ENCODE results near the gene HUWE1.
A peak's percentile ranks its signal among the peaks of the same experiment; 100 is the strongest.
"Not testable (repeated sequence)": the region's sequence is repeated elsewhere in the genome, so short reads cannot be mapped to it uniquely, and the experiment has no call there.

Gene HUWE1, protein sequence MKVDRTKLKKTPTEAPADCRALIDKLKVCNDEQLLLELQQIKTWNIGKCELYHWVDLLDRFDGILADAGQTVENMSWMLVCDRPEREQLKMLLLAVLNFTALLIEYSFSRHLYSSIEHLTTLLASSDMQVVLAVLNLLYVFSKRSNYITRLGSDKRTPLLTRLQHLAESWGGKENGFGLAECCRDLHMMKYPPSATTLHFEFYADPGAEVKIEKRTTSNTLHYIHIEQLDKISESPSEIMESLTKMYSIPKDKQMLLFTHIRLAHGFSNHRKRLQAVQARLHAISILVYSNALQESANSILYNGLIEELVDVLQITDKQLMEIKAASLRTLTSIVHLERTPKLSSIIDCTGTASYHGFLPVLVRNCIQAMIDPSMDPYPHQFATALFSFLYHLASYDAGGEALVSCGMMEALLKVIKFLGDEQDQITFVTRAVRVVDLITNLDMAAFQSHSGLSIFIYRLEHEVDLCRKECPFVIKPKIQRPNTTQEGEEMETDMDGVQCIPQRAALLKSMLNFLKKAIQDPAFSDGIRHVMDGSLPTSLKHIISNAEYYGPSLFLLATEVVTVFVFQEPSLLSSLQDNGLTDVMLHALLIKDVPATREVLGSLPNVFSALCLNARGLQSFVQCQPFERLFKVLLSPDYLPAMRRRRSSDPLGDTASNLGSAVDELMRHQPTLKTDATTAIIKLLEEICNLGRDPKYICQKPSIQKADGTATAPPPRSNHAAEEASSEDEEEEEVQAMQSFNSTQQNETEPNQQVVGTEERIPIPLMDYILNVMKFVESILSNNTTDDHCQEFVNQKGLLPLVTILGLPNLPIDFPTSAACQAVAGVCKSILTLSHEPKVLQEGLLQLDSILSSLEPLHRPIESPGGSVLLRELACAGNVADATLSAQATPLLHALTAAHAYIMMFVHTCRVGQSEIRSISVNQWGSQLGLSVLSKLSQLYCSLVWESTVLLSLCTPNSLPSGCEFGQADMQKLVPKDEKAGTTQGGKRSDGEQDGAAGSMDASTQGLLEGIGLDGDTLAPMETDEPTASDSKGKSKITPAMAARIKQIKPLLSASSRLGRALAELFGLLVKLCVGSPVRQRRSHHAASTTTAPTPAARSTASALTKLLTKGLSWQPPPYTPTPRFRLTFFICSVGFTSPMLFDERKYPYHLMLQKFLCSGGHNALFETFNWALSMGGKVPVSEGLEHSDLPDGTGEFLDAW (N-terminal part only)

GRCh38 chrX:53686151-53686885, at the start of gene HUWE1:
HUWE1 (minus strand) TSS chrX:53686719; CDS start chrX:53654107, 32,612 bp downstream.
- DNase-seq (ENCODE audit: extremely low read depth, low read depth), result no peak
- peak within 1 kb of the TSS; percentile 74 for H3K4me3 ChIP-seq (replicated peaks; ENCODE audit: low read depth, low read length)
- TF ChIP-seq, protein P1, sequence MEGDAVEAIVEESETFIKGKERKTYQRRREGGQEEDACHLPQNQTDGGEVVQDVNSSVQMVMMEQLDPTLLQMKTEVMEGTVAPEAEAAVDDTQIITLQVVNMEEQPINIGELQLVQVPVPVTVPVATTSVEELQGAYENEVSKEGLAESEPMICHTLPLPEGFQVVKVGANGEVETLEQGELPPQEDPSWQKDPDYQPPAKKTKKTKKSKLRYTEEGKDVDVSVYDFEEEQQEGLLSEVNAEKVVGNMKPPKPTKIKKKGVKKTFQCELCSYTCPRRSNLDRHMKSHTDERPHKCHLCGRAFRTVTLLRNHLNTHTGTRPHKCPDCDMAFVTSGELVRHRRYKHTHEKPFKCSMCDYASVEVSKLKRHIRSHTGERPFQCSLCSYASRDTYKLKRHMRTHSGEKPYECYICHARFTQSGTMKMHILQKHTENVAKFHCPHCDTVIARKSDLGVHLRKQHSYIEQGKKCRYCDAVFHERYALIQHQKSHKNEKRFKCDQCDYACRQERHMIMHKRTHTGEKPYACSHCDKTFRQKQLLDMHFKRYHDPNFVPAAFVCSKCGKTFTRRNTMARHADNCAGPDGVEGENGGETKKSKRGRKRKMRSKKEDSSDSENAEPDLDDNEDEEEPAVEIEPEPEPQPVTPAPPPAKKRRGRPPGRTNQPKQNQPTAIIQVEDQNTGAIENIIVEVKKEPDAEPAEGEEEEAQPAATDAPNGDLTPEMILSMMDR (IDR thresholded peaks at IDR 0.05; ENCODE audit: low read depth, low read length, missing control alignments), result no peak

DNA sequence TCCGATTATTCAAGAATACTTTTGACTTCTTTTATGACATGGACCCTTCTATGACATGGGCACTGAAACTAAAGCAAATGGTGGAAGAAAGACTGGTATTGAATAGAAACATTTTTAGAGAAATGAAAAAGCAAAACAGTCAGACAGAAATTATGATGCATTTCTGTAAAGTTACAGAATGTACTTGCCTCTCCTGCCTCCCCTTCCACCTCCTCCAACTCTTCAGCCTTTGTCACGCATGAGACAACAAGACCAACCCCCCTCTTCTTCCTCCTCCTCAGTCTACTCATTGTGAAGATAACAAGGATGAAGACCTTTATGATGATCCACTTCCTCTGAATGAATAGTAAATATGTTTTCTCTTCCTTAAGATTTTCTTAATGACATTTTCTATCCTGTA, 46.3 kb upstream of the HUWE1 start:
- TF ChIP-seq, protein P1 (IDR thresholded peaks at IDR 0.05; ENCODE audit: low read depth, low read length, missing control alignments), result no peak

GRCh38 chrX:53729751-53730150, 43.2 kb upstream of the HUWE1 start:
- no peak overlapping the region for H3K4me3 ChIP-seq (replicated peaks; ENCODE audit: low read depth, low read length)
- TF ChIP-seq, protein P1 (IDR thresholded peaks at IDR 0.05; ENCODE audit: low read depth, low read length, missing control alignments), result no peak
- DNase-seq (ENCODE audit: extremely low read depth, low read depth), result no peak

More for the DNA sequence above, 46.3 kb upstream of the HUWE1 start:
- no peak overlapping the region for H3K4me3 ChIP-seq (replicated peaks; ENCODE audit: low read depth, low read length)
- no peak for DNase-seq (ENCODE audit: extremely low read depth, low read depth)

DNA sequence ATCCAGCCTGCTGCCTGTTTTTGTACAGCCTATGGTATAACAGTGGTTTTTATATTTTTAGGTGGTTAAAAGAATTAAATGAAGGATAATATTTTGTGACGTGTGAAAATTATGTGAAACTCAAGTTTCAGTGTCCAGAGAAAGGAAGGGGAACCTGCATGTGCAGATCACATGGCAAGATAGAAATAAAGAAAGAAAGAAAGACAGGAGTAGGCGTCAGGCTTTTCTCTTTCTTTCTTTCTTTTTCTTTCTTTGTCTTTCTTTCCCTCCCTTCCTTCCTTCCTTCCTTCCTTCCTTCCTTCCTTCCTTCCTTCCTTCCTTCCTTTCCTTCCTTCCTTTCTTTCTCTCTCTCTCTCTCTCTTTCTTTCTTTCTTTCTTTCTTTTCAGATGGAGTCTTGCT, 42.0 kb upstream of the HUWE1 start:
- TF ChIP-seq, protein P1 (IDR thresholded peaks at IDR 0.05; ENCODE audit: low read depth, low read length, missing control alignments), result no peak
- no peak for DNase-seq (ENCODE audit: extremely low read depth, low read depth)
- H3K4me3 ChIP-seq (replicated peaks; ENCODE audit: low read depth, low read length), result no peak overlapping the region

GRCh38 chrX:53724872-53725271, 38.4 kb upstream of the HUWE1 start:
- no peak for DNase-seq (ENCODE audit: extremely low read depth, low read depth)
- TF ChIP-seq, protein P1 (IDR thresholded peaks at IDR 0.05; ENCODE audit: low read depth, low read length, missing control alignments), result no peak
- H3K4me3 ChIP-seq (replicated peaks; ENCODE audit: low read depth, low read length), result no peak overlapping the region

DNA sequence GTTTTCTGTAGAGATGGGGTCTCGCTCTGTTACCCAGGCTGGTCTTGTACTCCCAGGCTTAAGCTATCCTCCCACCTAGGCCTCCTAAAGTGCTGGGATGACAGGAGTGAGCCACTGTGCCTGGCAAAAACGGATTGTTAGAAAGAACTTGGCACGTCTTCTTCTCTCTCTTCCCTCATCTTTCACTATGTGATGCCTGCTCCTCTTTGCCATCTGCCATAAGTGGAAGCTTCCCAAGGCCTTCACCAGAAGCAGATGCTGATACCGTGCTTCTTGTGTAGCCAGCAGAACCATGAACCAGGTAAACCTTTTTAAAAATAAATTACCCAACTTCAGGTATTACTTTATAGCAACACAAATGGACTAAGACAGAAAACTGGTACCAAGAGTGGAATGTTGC, 36.9 kb upstream of the HUWE1 start:
- no peak overlapping the region for H3K4me3 ChIP-seq (replicated peaks; ENCODE audit: low read depth, low read length)
- TF ChIP-seq, protein P1 (IDR thresholded peaks at IDR 0.05; ENCODE audit: low read depth, low read length, missing control alignments), result no peak
- DNase-seq (ENCODE audit: extremely low read depth, low read depth), result no peak

DNA sequence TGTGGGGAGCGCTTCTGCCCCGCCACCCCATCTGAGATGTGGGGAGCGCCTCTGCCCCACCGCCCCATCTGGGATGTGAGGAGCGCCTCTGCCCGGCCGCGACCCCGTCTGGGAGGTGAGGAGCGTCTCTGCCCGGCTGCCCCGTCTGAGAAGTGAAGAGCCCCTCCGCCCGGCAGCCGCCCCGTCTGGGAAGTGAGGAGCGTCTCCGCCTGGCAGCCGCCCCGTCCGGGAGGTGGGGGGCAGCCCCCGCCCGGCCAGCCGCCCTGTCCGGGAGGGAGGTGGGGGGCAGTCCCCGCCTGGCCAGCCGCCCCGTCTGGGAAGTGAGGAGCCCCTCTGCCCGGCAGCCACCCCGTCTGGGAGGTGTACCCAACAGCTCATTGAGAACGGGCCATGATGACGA, 35.1 kb upstream of the HUWE1 start:
- DNase-seq (ENCODE audit: extremely low read depth, low read depth); H3K4me3 ChIP-seq (replicated peaks; ENCODE audit: low read depth, low read length): not testable (repeated sequence)

GRCh38 chrX:53719666-53720065, 33.1 kb upstream of the HUWE1 start:
- not testable (repeated sequence) for H3K4me3 ChIP-seq (replicated peaks; ENCODE audit: low read depth, low read length); DNase-seq (ENCODE audit: extremely low read depth, low read depth)
